Breast epithelium (tissue), 4 donors: ENCODE results near the gene FYN. TPM values are rescaled to one million over a fixed set of nuclear protein-coding genes. Genes with fewer than 3 reads are reported as not detected.

Experiments used
- DNase-seq, 2 donors: peaks; one replicate each; pipeline ENCODE4 v3.0.0-alpha.2; 2019; ENCODE audit warnings: low spot score in 2 of 2
- H3K27ac ChIP-seq, 2 donors: fragments of 200-600 bp; sonication (generic) in 1 of 2; one replicate each; pipeline ENCODE4 v1.5.1; 2016 to 2019; ENCODE audit warnings: mild to moderate bottlenecking in 1 of 2
- H3K27me3 ChIP-seq, 2 donors: fragments of 200-600 bp; sonication (generic) in 1 of 2; one replicate each; pipeline versions ENCODE4 v1.5.1 to v1.6.0; 2017 to 2019; ENCODE audit warnings: control low read depth in 1 of 2, mild to moderate bottlenecking in 1 of 2
- H3K36me3 ChIP-seq: fragments of 200-600 bp; one replicate; pipeline ENCODE4 v1.5.1; 2019
- H3K4me1 ChIP-seq, 2 donors: fragments of 200-600 bp; sonication (generic); one replicate each; pipeline ENCODE4 v1.5.1; 2016 to 2019; ENCODE audit warnings: control low read depth in 1 of 2
- H3K4me3 ChIP-seq, 3 donors: fragments of 200-600 bp; sonication (generic); 1 replicate in 2 of 3; 2 replicates in 1 of 3; pipeline ENCODE4 v1.5.1; 2016 to 2019; ENCODE audit warnings: mild to moderate bottlenecking in 3 of 3, moderate library complexity in 2 of 3
- H3K9me3 ChIP-seq, 2 donors: fragments of 200-600 bp; sonication (generic) in 1 of 2; one replicate each; pipeline ENCODE4 v1.5.1; 2016 to 2019; ENCODE audit warnings: control low read depth in 1 of 2
- CTCF ChIP-seq, 3 donors: fragments of 450-650 bp; IDR thresholded peaks; one replicate each; pipeline ENCODE4 v1.5.1; 2016 to 2017; ENCODE audit warnings: antibody characterized with exemption in 3 of 3, mild to moderate bottlenecking in 3 of 3, moderate library complexity in 3 of 3
- POLR2A ChIP-seq: fragments of 450-650 bp; IDR thresholded peaks from one replicate; pipeline ENCODE4 v1.6.1; 2016; ENCODE audit warnings: antibody characterized with exemption, mild to moderate bottlenecking, moderate library complexity
- POLR2AphosphoS5 ChIP-seq, 3 donors: sonication (generic); formaldehyde crosslinking; IDR thresholded peaks; one replicate each; pipeline ENCODE4 v1.6.1; 2017; ENCODE audit warnings: antibody characterized with exemption in 3 of 3
- intact Hi-C: fragments of 100-400 bp; cut with DNase I; formaldehyde crosslinking; loops from one replicate; pipeline ENCODE4 v1.15.1; 2023; ENCODE audit warnings: low total_unique reads
- total RNA-seq, 3 donors: library from RNA; depleted of rRNA; stranded (reverse); fragments of >200 nt; gene quantifications; one replicate each; pipeline ENCODE4 v1.1.0, GENCODE V29; 2016

The FYN gene
- total RNA-seq, 3 donors from 2014 or later = 44.8 to 209 (median 111) TPM

- H3K27ac ChIP-seq = no peak overlapping the region
- DNase-seq = no peak
- H3K4me1 ChIP-seq = no peaks in the 10 kb centered on the region
- no peaks in the 10 kb centered on the region for H3K36me3 ChIP-seq
- no peak overlapping the region for H3K4me3 ChIP-seq
- TF ChIP-seq POLR2AphosphoS5 (IDR thresholded peaks at IDR 0.05) (no peak), POLR2A (no peak), CTCF (IDR thresholded peaks at IDR 0.05) (no peak)
- no peaks in the 10 kb centered on the region for H3K9me3 ChIP-seq
- intact Hi-C loops = no loop called here
- H3K27me3 ChIP-seq = no peaks in the 10 kb centered on the region
These were observed 12.2 kb upstream of the FYN start for GRCh38 chr6:111885373-111886027.

GRCh38 chr6:111884068-111884467 lies 10.8 kb upstream of the FYN start:
- intact Hi-C loops = no loop called here

GRCh38 chr6:111880181-111880888 lies 7.1 kb upstream of the FYN start:
- no peak overlapping the region for H3K4me3 ChIP-seq
- intact Hi-C loops = no loop called here
- no peaks in the 10 kb centered on the region for H3K4me1 ChIP-seq
- no peaks in the 10 kb centered on the region for H3K36me3 ChIP-seq
- TF ChIP-seq POLR2AphosphoS5 (IDR thresholded peaks at IDR 0.05) (no peak), POLR2A (no peak), CTCF (IDR thresholded peaks at IDR 0.05) (no peak)
- H3K27me3 ChIP-seq = no peaks in the 10 kb centered on the region
- H3K27ac ChIP-seq = no peak overlapping the region
- DNase-seq = no peak
- no peaks in the 10 kb centered on the region for H3K9me3 ChIP-seq

More at GRCh38 chr6:111884068-111884467, 10.8 kb upstream of the FYN start:
- no peak for TF ChIP-seq POLR2A
- TF ChIP-seq CTCF (IDR thresholded peaks at IDR 0.05) = no peak
- TF ChIP-seq POLR2AphosphoS5 (IDR thresholded peaks at IDR 0.05) = no peak
- no peaks in the 10 kb centered on the region for H3K9me3 ChIP-seq
- no peak overlapping the region for H3K4me3 ChIP-seq
- no peaks in the 10 kb centered on the region for H3K27me3 ChIP-seq
- no peaks in the 10 kb centered on the region for H3K36me3 ChIP-seq
- no peaks in the 10 kb centered on the region for H3K4me1 ChIP-seq
- no peak for DNase-seq
- no peak overlapping the region for H3K27ac ChIP-seq

- intact Hi-C loops = no loop called here
- DNase-seq = no peak
- H3K27ac ChIP-seq = no peak overlapping the region
- no peaks in the 10 kb centered on the region for H3K36me3 ChIP-seq
- peaks cover 0 to 3% of the 10 kb centered on the region in 2 donors for H3K27me3 ChIP-seq
- H3K4me3 ChIP-seq = no peak overlapping the region
- no peak for TF ChIP-seq CTCF (IDR thresholded peaks at IDR 0.05)
- no peak for TF ChIP-seq POLR2A
- TF ChIP-seq POLR2AphosphoS5 (IDR thresholded peaks at IDR 0.05) = no peak
- no peaks in the 10 kb centered on the region for H3K9me3 ChIP-seq
- no peaks in the 10 kb centered on the region for H3K4me1 ChIP-seq
These were observed 2.5 kb upstream of the FYN start for GRCh38 chr6:111875741-111876140.

- TF ChIP-seq POLR2AphosphoS5 (IDR thresholded peaks at IDR 0.05) (no peak), CTCF (IDR thresholded peaks at IDR 0.05) (no peak), POLR2A (no peak)
- no peak for DNase-seq
- intact Hi-C loops = no loop called here
- Histone ChIP-seq H3K27ac (peak overlapping the region in 1 of 2 donors; percentile 3), H3K4me3 (peak overlapping the region; percentile 72 to 85 (median 75)), H3K4me1 (no peaks in the 10 kb centered on the region), H3K9me3 (no peaks in the 10 kb centered on the region), H3K36me3 (no peaks in the 10 kb centered on the region), H3K27me3 (peaks cover 0 to 3% of the 10 kb centered on the region in 2 donors)
These were observed 768 bp upstream of the FYN start for GRCh38 chr6:111874025-111874415.
